ENCODE data around the gene IGF2BP3. TPM values are rescaled to one million over a fixed set of nuclear protein-coding genes. Genes with fewer than 3 reads are reported as not detected.

The IGF2BP3 gene
- total and polyA plus RNA-seq, 8 donors, result 1.8 to 63.2 (median 57.4) TPM

GRCh38 chr7:23272275-23272674 lies 198.0 kb downstream of the IGF2BP3 start:
- Histone ChIP-seq H3K4me1 (peaks cover 4 to 6% of the 10 kb centered on the region in 2 donors), H3K36me3 (no peaks in the 10 kb centered on the region), H3K27ac (no peak overlapping the region), H3K4me3 (no peak overlapping the region), H3K27me3 (peaks cover 0 to 12% of the 10 kb centered on the region in 2 donors), H3K9me3 (no peaks in the 10 kb centered on the region)
- no peak for TF ChIP-seq CTCF (IDR thresholded peaks at IDR 0.05)
- intact Hi-C loops (cut with DNase I), result no loop called here
- ATAC-seq, result no peak
- DNase-seq, result no peak

- DNase-seq (no peak), ATAC-seq (no peak)
- H3K9me3 ChIP-seq, result no peaks in the 10 kb centered on the region
- no peak for TF ChIP-seq CTCF (IDR thresholded peaks at IDR 0.05)
- intact Hi-C loops (cut with DNase I), result no loop called here
- H3K27ac ChIP-seq, result no peak overlapping the region
- no peaks in the 10 kb centered on the region for H3K36me3 ChIP-seq
- no peak overlapping the region for H3K4me3 ChIP-seq
- peaks cover 4 to 6% of the 10 kb centered on the region in 2 donors for H3K4me1 ChIP-seq
- peaks cover 0 to 12% of the 10 kb centered on the region in 2 donors for H3K27me3 ChIP-seq
Measured at GRCh38 chr7:23268746-23269145, 201.5 kb downstream of the IGF2BP3 start.

- TF ChIP-seq CTCF (IDR thresholded peaks at IDR 0.05), result no peak
- H3K36me3 ChIP-seq, result no peaks in the 10 kb centered on the region
- no peak for DNase-seq
- intact Hi-C loops (cut with DNase I), result no loop called here
- H3K27ac ChIP-seq, result no peak overlapping the region
- H3K9me3 ChIP-seq, result no peaks in the 10 kb centered on the region
- no peak overlapping the region for H3K4me3 ChIP-seq
- H3K4me1 ChIP-seq, result peaks cover 0 to 4% of the 10 kb centered on the region in 2 donors
- H3K27me3 ChIP-seq, result peaks cover 0 to 12% of the 10 kb centered on the region in 2 donors
- no peak for ATAC-seq
Measured at GRCh38 chr7:23268167-23268566, 202.1 kb downstream of the IGF2BP3 start.

- no peak for TF ChIP-seq CTCF (IDR thresholded peaks at IDR 0.05)
- Histone ChIP-seq H3K36me3 (no peaks in the 10 kb centered on the region), H3K9me3 (no peaks in the 10 kb centered on the region), H3K4me3 (no peak overlapping the region), H3K27me3 (peaks cover 0 to 7% of the 10 kb centered on the region in 2 donors), H3K27ac (no peak overlapping the region), H3K4me1 (no peaks in the 10 kb centered on the region)
- no peak for DNase-seq
- no peak for ATAC-seq
- intact Hi-C loops (cut with DNase I), result no loop called here
Measured at GRCh38 chr7:23267357-23267756, 202.9 kb downstream of the IGF2BP3 start.

- TF ChIP-seq CTCF (IDR thresholded peaks at IDR 0.05), result no peak
- Histone ChIP-seq H3K9me3 (no peaks in the 10 kb centered on the region), H3K4me3 (no peak overlapping the region), H3K36me3 (no peaks in the 10 kb centered on the region), H3K4me1 (no peaks in the 10 kb centered on the region), H3K27ac (no peak overlapping the region), H3K27me3 (peaks cover 0 to 7% of the 10 kb centered on the region in 2 donors)
- DNase-seq (no peak), ATAC-seq (no peak)
- intact Hi-C loops (cut with DNase I), result no loop called here
Measured at GRCh38 chr7:23266918-23267317, 203.4 kb downstream of the IGF2BP3 start.
